Measurements from ENCODE around the gene BEX2.
A peak's percentile ranks its signal among the peaks of the same experiment; 100 is the strongest.

- TF ChIP-seq REST (IDR thresholded peaks at IDR 0.05; ENCODE audit: insufficient read depth in 1 of 2, low read depth in 2 of 2, low read length in 2 of 2): peak in 1 of 2 experiments; percentile 80; a peak in 2 of 4 replicates
- TF ChIP-seq TAF1 (IDR thresholded peaks at IDR 0.05; ENCODE audit: borderline replicate concordance, insufficient read depth, low read length): no peak
- TF ChIP-seq POLR2AphosphoS5 (IDR thresholded peaks at IDR 0.05; ENCODE audit: low read depth, low read length): no peak
- TF ChIP-seq FOXP2 (optimal IDR thresholded peaks at IDR 0.05; ENCODE audit: borderline replicate concordance, extremely low read depth, extremely low read length, insufficient read depth): no peak
Measured at GRCh38 chrX:103309860-103310554, 783 bp downstream of the BEX2 start.
